Neural cell (in vitro differentiated cells): ENCODE data around the gene PYGM. TPM values are rescaled to one million over a fixed set of nuclear protein-coding genes. Genes with fewer than 3 reads are reported as not detected.

ENCODE experiments used
- H2AFZ ChIP-seq: fragments of 200-600, 300-800 bp; sonication (generic), shearing (Covaris generic); 2 replicates; pipeline ENCODE4 v1.6.0; 2014; ENCODE audit warnings: low read depth, mild to moderate bottlenecking, antibody characterized with exemption, low read length, moderate library complexity
- H3F3A ChIP-seq: fragments of 200-600 bp; shearing (Covaris generic); 2 replicates; pipeline ENCODE4 v1.6.1; 2016; ENCODE audit warnings: mild to moderate bottlenecking, moderate library complexity, mixed read lengths, antibody characterized with exemption, low read length; ENCODE audit not compliant: insufficient read depth, poor library complexity, severe bottlenecking
- H3K27ac ChIP-seq: fragments of 200-600, 300-800 bp; sonication (generic), shearing (Covaris generic); 2 replicates; pipeline ENCODE4 v1.5.1; 2014; ENCODE audit warnings: mild to moderate bottlenecking, low read length, moderate library complexity
- H3K27me3 ChIP-seq: fragments of 300-800, 200-600 bp; sonication (generic), shearing (Covaris generic); 2 replicates; pipeline ENCODE4 v1.6.0; 2014; ENCODE audit warnings: mild to moderate bottlenecking, low read depth, low read length, moderate library complexity; ENCODE audit not compliant: insufficient read depth
- H3K36me3 ChIP-seq: fragments of 300-800, 200-600 bp; sonication (generic), shearing (Covaris generic); 2 replicates; pipeline ENCODE4 v1.5.1; 2014; ENCODE audit warnings: mild to moderate bottlenecking, antibody characterized with exemption, low read length, moderate library complexity; ENCODE audit not compliant: insufficient read depth
- H3K4me2 ChIP-seq: fragments of 300-800, 200-600 bp; sonication (generic), shearing (Covaris generic); 2 replicates; pipeline ENCODE4 v1.6.0; 2014; ENCODE audit warnings: mild to moderate bottlenecking, low read length
- H3K4me3 ChIP-seq: fragments of 300-800, 200-600 bp; sonication (generic), shearing (Covaris generic); 2 replicates; pipeline ENCODE4 v1.5.1; 2014; ENCODE audit warnings: mild to moderate bottlenecking, low read length, moderate library complexity
- H3K79me2 ChIP-seq: fragments of 200-600 bp; shearing (Covaris generic); replicated peaks from 2 replicates; pipeline ENCODE4 v1.6.0; 2014; ENCODE audit warnings: mild to moderate bottlenecking, low read length, moderate library complexity; ENCODE audit not compliant: insufficient read depth
- H3K9ac ChIP-seq: fragments of 300-800, 200-600 bp; sonication (generic), shearing (Covaris generic); 2 replicates; pipeline ENCODE4 v1.6.1; 2016; ENCODE audit warnings: mild to moderate bottlenecking, low read length, mixed read lengths
- H3K9me2 ChIP-seq: fragments of 200-600 bp; shearing (Covaris generic); 2 replicates; pipeline ENCODE4 v1.6.1; 2016; ENCODE audit warnings: mild to moderate bottlenecking, low read length, mixed read lengths; ENCODE audit not compliant: insufficient read depth
- H3K9me3 ChIP-seq: fragments of 200-600, 300-800 bp; sonication (generic), shearing (Covaris generic); 2 replicates; pipeline ENCODE4 v1.6.1; 2016; ENCODE audit warnings: mild to moderate bottlenecking, mixed run types, low read length, moderate library complexity, mixed read lengths
- H4K20me1 ChIP-seq: fragments of 200-600 bp; shearing (Covaris generic); 2 replicates; pipeline ENCODE4 v1.6.1; 2016; ENCODE audit warnings: mild to moderate bottlenecking, mixed run types; ENCODE audit not compliant: insufficient read depth
- CTCF ChIP-seq: fragments of 450-650 bp; IDR thresholded peaks from 2 replicates; pipeline ENCODE4 v1.5.1; 2014; ENCODE audit warnings: antibody characterized with exemption, mild to moderate bottlenecking, moderate library complexity; ENCODE audit not compliant: poor library complexity, severe bottlenecking
- EP300 ChIP-seq: fragments of 450-650 bp; conservative IDR thresholded peaks from 2 replicates; pipeline ENCODE4 v1.6.1; 2014; ENCODE audit warnings: antibody characterized with exemption, mild to moderate bottlenecking, moderate library complexity; ENCODE audit not compliant: poor library complexity, severe bottlenecking
- EZH2 ChIP-seq: fragments of 200-600, 300-800 bp; shearing (Covaris generic), sonication (generic); IDR thresholded peaks from 2 replicates; pipeline ENCODE4 v1.6.1; 2014; ENCODE audit warnings: antibody characterized with exemption, low read length, borderline replicate concordance, mild to moderate bottlenecking; ENCODE audit not compliant: insufficient read depth, poor library complexity, severe bottlenecking
- MXI1 ChIP-seq: fragments of 450-650 bp; conservative IDR thresholded peaks from 2 replicates; pipeline ENCODE4 v1.6.1; 2014; ENCODE audit warnings: antibody characterized with exemption, mild to moderate bottlenecking; ENCODE audit not compliant: poor library complexity, severe bottlenecking
- POLR2AphosphoS5 ChIP-seq: IDR thresholded peaks from 2 replicates; pipeline ENCODE4 v1.6.1; 2012
- RAD21 ChIP-seq: fragments of 450-650 bp; conservative IDR thresholded peaks from 2 replicates; pipeline ENCODE4 v1.6.1; 2014; ENCODE audit warnings: antibody characterized with exemption, mild to moderate bottlenecking, moderate library complexity
- REST ChIP-seq: IDR thresholded peaks from 2 replicates; pipeline ENCODE4 v1.6.1; 2012; ENCODE audit warnings: borderline replicate concordance
- SMC3 ChIP-seq: fragments of 450-650 bp; conservative IDR thresholded peaks from 2 replicates; pipeline ENCODE4 v1.6.1; 2014; ENCODE audit warnings: antibody characterized with exemption, mild to moderate bottlenecking, moderate library complexity; ENCODE audit not compliant: poor library complexity
- TAF1 ChIP-seq: IDR thresholded peaks from 2 replicates; pipeline ENCODE4 v1.6.1; 2012; ENCODE audit warnings: low read depth
- polyA plus RNA-seq: library from polyadenylated mRNA; depleted of rRNA; stranded (reverse); fragments of >200 nt; gene quantifications from 2 replicates; pipeline ENCODE4 v1.2.3, GENCODE V29; 2014

Gene PYGM
- polyA plus RNA-seq, 1 donor from 2014 or later, result 0.43 TPM

GRCh38 chr11:64796047-64796756, 36.4 kb upstream of the PYGM start:
- TF ChIP-seq RAD21, result no peak
- no peak for TF ChIP-seq MXI1
- no peak for TF ChIP-seq SMC3
- TF ChIP-seq POLR2AphosphoS5, result no peak
- no peak for TF ChIP-seq CTCF
- TF ChIP-seq TAF1, result no peak
- Histone ChIP-seq H3K9me3 (no peaks in the 10 kb centered on the region), H3K9me2 (no peaks in the 10 kb centered on the region), H3K4me3 (no peak overlapping the region), H3K4me2 (no peak overlapping the region), H3K27me3 (no peaks in the 10 kb centered on the region), H3K36me3 (no peaks in the 10 kb centered on the region), H3F3A (no peaks in the 10 kb centered on the region), H4K20me1 (no peaks in the 10 kb centered on the region), H3K79me2 (no peaks in the 10 kb centered on the region), H2AFZ (no peak overlapping the region), H3K27ac (no peak overlapping the region), H3K9ac (no peak overlapping the region)

- Histone ChIP-seq H3K27ac (no peak overlapping the region), H3K4me3 (no peak overlapping the region), H2AFZ (no peak overlapping the region), H4K20me1 (no peaks in the 10 kb centered on the region), H3K4me2 (no peak overlapping the region), H3K9ac (no peak overlapping the region), H3K9me3 (no peaks in the 10 kb centered on the region), H3K27me3 (no peaks in the 10 kb centered on the region), H3F3A (no peaks in the 10 kb centered on the region), H3K79me2 (no peaks in the 10 kb centered on the region), H3K9me2 (no peaks in the 10 kb centered on the region), H3K36me3 (no peaks in the 10 kb centered on the region)
- TF ChIP-seq EZH2 (no peak), MXI1 (no peak), POLR2AphosphoS5 (no peak), SMC3 (no peak), REST (no peak), TAF1 (no peak), EP300 (no peak), RAD21 (no peak), CTCF (no peak)
These were observed 34.8 kb upstream of the PYGM start for GRCh38 chr11:64794526-64794925.
